SK-MEL-5 (cell line): ENCODE data around the gene GYPA. TPM values are rescaled to one million over a fixed set of nuclear protein-coding genes. Genes with fewer than 3 reads are reported as not detected.
"Not testable (repeated sequence)": the region's sequence is repeated elsewhere in the genome, so short reads cannot be mapped to it uniquely, and the experiment has no call there.

Experiments used
- DNase-seq: peaks from one replicate; pipeline ENCODE4 v3.0.0-alpha.2; 2016; ENCODE audit warnings: low read depth, low spot score
- in situ Hi-C: cut with HindIII; loops from 2 replicates; pipeline ENCODE4 v1.10.0; 2016; ENCODE audit warnings: low sequenced_read_pairs, high pct_unique_total_duplicates, low pct_unique_long_range_greater_than_20kb
- polyA plus RNA-seq, 2 experiments: library from polyadenylated mRNA; depleted of rRNA; stranded (reverse); fragments of >200 nt; gene quantifications; 2 replicates each; pipeline ENCODE4 v1.2.3, GENCODE V29; 2015
- total RNA-seq: library from RNA; depleted of rRNA; stranded (reverse); fragments of >200 nt; shearing (Covaris generic); gene quantifications from 2 replicates; pipeline ENCODE4 v1.2.3, GENCODE V29; 2014; rRNA removed

GYPA gene
- not detected in 2 replicates for total RNA-seq
- polyA plus RNA-seq (2015; cell fraction: cytosol; rRNA removed), result not detected in 2 replicates
- not detected in 2 replicates for polyA plus RNA-seq (2015; cell fraction: nucleus; rRNA removed)

- DNase-seq, in situ Hi-C loops: not testable (repeated sequence)
Observed at GRCh38 chr4:144140594-144141295, at the start of gene GYPA. Gene GYPA, minus strand, starts transcription at chr4:144140718. Its CDS starts 83 bp downstream, at chr4:144140635.

- no peak for DNase-seq
- in situ Hi-C loops, result no loop called here
Observed at GRCh38 chr4:144190009-144190408, 49.5 kb upstream of the GYPA start.

GRCh38 chr4:144189121-144189520 is 48.6 kb upstream of the GYPA start:
- DNase-seq, result no peak
- in situ Hi-C loops, result no loop called here

GRCh38 chr4:144185086-144185485 is 44.6 kb upstream of the GYPA start:
- in situ Hi-C loops, result no loop called here
- DNase-seq, result no peak

GRCh38 chr4:144183165-144183564 is 42.6 kb upstream of the GYPA start:
- in situ Hi-C loops, result no loop called here
- no peak for DNase-seq

GRCh38 chr4:144181391-144181790 is 40.9 kb upstream of the GYPA start:
- no peak for DNase-seq
- in situ Hi-C loops, result no loop called here

GRCh38 chr4:144179152-144179739 is 38.7 kb upstream of the GYPA start:
- no peak for DNase-seq
- in situ Hi-C loops, result no loop called here

- DNase-seq, result no peak
- in situ Hi-C loops, result no loop called here
Observed at GRCh38 chr4:144178414-144178813, 37.9 kb upstream of the GYPA start.

GRCh38 chr4:144176476-144176875 is 36.0 kb upstream of the GYPA start:
- DNase-seq, result no peak
- in situ Hi-C loops, result no loop called here

- peak; percentile 64 for DNase-seq
Observed at GRCh38 chr4:144174401-144175067, 34.0 kb upstream of the GYPA start.

GRCh38 chr4:144171697-144172096 is 31.2 kb upstream of the GYPA start:
- no peak for DNase-seq
- in situ Hi-C loops, result no loop called here

More at GRCh38 chr4:144174401-144175067, 34.0 kb upstream of the GYPA start:
- in situ Hi-C loops, result no loop called here

GRCh38 chr4:144169211-144169610 is 28.7 kb upstream of the GYPA start:
- in situ Hi-C loops, result no loop called here

GRCh38 chr4:144154044-144154443 is 13.5 kb upstream of the GYPA start:
- in situ Hi-C loops, result no loop called here

More at GRCh38 chr4:144169211-144169610, 28.7 kb upstream of the GYPA start:
- no peak for DNase-seq

GRCh38 chr4:144142690-144143326 is 2.3 kb upstream of the GYPA start:
- DNase-seq, result peak; percentile 46
- in situ Hi-C loops, result not testable (repeated sequence)

More at GRCh38 chr4:144154044-144154443, 13.5 kb upstream of the GYPA start:
- no peak for DNase-seq

- in situ Hi-C loops, result no loop called here
- DNase-seq, result no peak
Observed at GRCh38 chr4:144141493-144141892, 975 bp upstream of the GYPA start.

- DNase-seq, in situ Hi-C loops: not testable (repeated sequence)
Observed at GRCh38 chr4:144139991-144140390, 527 bp downstream of the GYPA start.

GRCh38 chr4:144139547-144139946 is 971 bp downstream of the GYPA start:
- DNase-seq, in situ Hi-C loops: not testable (repeated sequence)

GRCh38 chr4:144138239-144138638 is 2.3 kb downstream of the GYPA start:
- DNase-seq, in situ Hi-C loops: not testable (repeated sequence)
